Erythroblast (primary cell): ENCODE measurements around the gene LSAMP.

Experiments
- GATA1 ChIP-seq: IDR thresholded peaks from 2 replicates; pipeline ENCODE4 v1.6.1; 2011; ENCODE audit warnings: low read depth, mild to moderate bottlenecking, control low read depth, low read length, moderate library complexity
- POLR2A ChIP-seq: IDR thresholded peaks from 2 replicates; pipeline ENCODE4 v1.6.1; 2011; ENCODE audit warnings: mild to moderate bottlenecking, low read length

- TF ChIP-seq POLR2A (no peak), GATA1 (no peak)
These were observed 559.7 kb downstream of the LSAMP start for GRCh38 chr3:115885621-115886020.
